Dendritic cell treated with granulocyte-macrophage colony-stimulating factor and Interleukin-4, amounts not matched to agents 40 ng/mL and 50 ng/mL, for 4 days (primary cell): ENCODE results near the gene MINK1.
"Not testable (repeated sequence)": the region's sequence is repeated elsewhere in the genome, so short reads cannot be mapped to it uniquely, and the experiment has no call there.

ENCODE experiments used
- H3K27ac Mint-ChIP-seq: one replicate; pipeline ENCODE4 v1.8.0; 2022; ENCODE audit warnings: mild to moderate bottlenecking, mixed read lengths
- H3K27me3 Mint-ChIP-seq: one replicate; pipeline ENCODE4 v1.8.0; 2022; ENCODE audit warnings: mild to moderate bottlenecking, mixed read lengths
- H3K36me3 Mint-ChIP-seq: one replicate; pipeline ENCODE4 v1.8.0; 2022; ENCODE audit warnings: low read depth, mixed read lengths
- H3K4me1 Mint-ChIP-seq: one replicate; pipeline ENCODE4 v1.8.0; 2022; ENCODE audit warnings: low read depth, mixed read lengths
- H3K4me3 Mint-ChIP-seq: one replicate; pipeline ENCODE4 v1.8.0; 2022; ENCODE audit warnings: mild to moderate bottlenecking, moderate library complexity, mixed read lengths
- H3K9me3 Mint-ChIP-seq: one replicate; pipeline ENCODE4 v1.8.0; 2022; ENCODE audit warnings: mixed read lengths
- intact Hi-C: fragments of 100-400 bp; cut with micrococcal nuclease; formaldehyde crosslinking; loops from one replicate; pipeline ENCODE4 v1.15.0; 2022

MINK1 gene

GRCh38 chr17:4823373-4824089 lies 9.6 kb upstream of the MINK1 start:
- no peak overlapping the region for H3K4me3 Mint-ChIP-seq

GRCh38 chr17:4827399-4827798 lies 5.7 kb upstream of the MINK1 start:
- Mint-ChIP-seq H3K36me3 (peaks cover 14% of the 10 kb centered on the region), H3K4me3 (no peak overlapping the region), H3K27me3 (peaks cover 16% of the 10 kb centered on the region), H3K4me1 (no peaks in the 10 kb centered on the region), H3K9me3 (no peaks in the 10 kb centered on the region), H3K27ac (no peak overlapping the region)
- intact Hi-C loops, result no loop called here

More at GRCh38 chr17:4823373-4824089, 9.6 kb upstream of the MINK1 start:
- Mint-ChIP-seq H3K4me1 (no peaks in the 10 kb centered on the region), H3K36me3 (peaks cover 51% of the 10 kb centered on the region), H3K9me3 (no peaks in the 10 kb centered on the region), H3K27me3 (peaks cover 13% of the 10 kb centered on the region), H3K27ac (no peak overlapping the region)
- intact Hi-C loops, result no loop called here

GRCh38 chr17:4832829-4833177 lies 337 bp upstream of the MINK1 start:
- Mint-ChIP-seq H3K4me1 (peaks cover 39% of the 10 kb centered on the region), H3K27ac (peak overlapping the region; percentile 87), H3K4me3 (peak overlapping the region; percentile 88), H3K36me3 (peaks cover 29% of the 10 kb centered on the region)
- not testable (repeated sequence) for H3K27me3 Mint-ChIP-seq, H3K9me3 Mint-ChIP-seq
- intact Hi-C loops, result loop anchor here (5.0 kb wide), 1 partner anchor 44 kb away; no protein-coding TSS in a partner anchor

- Mint-ChIP-seq H3K4me3 (peak overlapping the region; percentile 88), H3K27me3 (peaks cover 3% of the 10 kb centered on the region), H3K36me3 (peaks cover 42% of the 10 kb centered on the region), H3K27ac (peak overlapping the region; percentile 78), H3K4me1 (peaks cover 48% of the 10 kb centered on the region), H3K9me3 (no peaks in the 10 kb centered on the region)
- intact Hi-C loops, result loop anchor here (5.0 kb wide), 1 partner anchor 43 kb away; no protein-coding TSS in a partner anchor
Measured at GRCh38 chr17:4833941-4834680, 971 bp downstream of the MINK1 start.

- Mint-ChIP-seq H3K27me3 (no peaks in the 10 kb centered on the region), H3K4me1 (peaks cover 53% of the 10 kb centered on the region), H3K27ac (no peak overlapping the region), H3K9me3 (no peaks in the 10 kb centered on the region), H3K36me3 (peaks cover 47% of the 10 kb centered on the region), H3K4me3 (peak overlapping the region; percentile 88)
- intact Hi-C loops, result loop anchor here (5.0 kb wide), 1 partner anchor 43 kb away; no protein-coding TSS in a partner anchor
Measured at GRCh38 chr17:4834681-4835020, 1.5 kb downstream of the MINK1 start.

GRCh38 chr17:4836221-4836620 lies 3.1 kb downstream of the MINK1 start:
- Mint-ChIP-seq H3K27ac (no peak overlapping the region), H3K27me3 (no peaks in the 10 kb centered on the region), H3K4me1 (peaks cover 69% of the 10 kb centered on the region), H3K36me3 (peaks cover 62% of the 10 kb centered on the region), H3K4me3 (no peak overlapping the region), H3K9me3 (no peaks in the 10 kb centered on the region)
- intact Hi-C loops, result no loop called here

GRCh38 chr17:4837471-4838308 lies 4.5 kb downstream of the MINK1 start:
- Mint-ChIP-seq H3K27ac (peak overlapping the region; percentile 31), H3K9me3 (no peaks in the 10 kb centered on the region), H3K4me3 (no peak overlapping the region), H3K27me3 (no peaks in the 10 kb centered on the region), H3K4me1 (peaks cover 83% of the 10 kb centered on the region), H3K36me3 (peaks cover 66% of the 10 kb centered on the region)
- intact Hi-C loops, result no loop called here

GRCh38 chr17:4838309-4838785 lies 5.2 kb downstream of the MINK1 start:
- Mint-ChIP-seq H3K9me3 (no peaks in the 10 kb centered on the region), H3K27ac (peak overlapping the region; percentile 31), H3K27me3 (no peaks in the 10 kb centered on the region), H3K4me1 (peaks cover 85% of the 10 kb centered on the region), H3K4me3 (no peak overlapping the region), H3K36me3 (peaks cover 61% of the 10 kb centered on the region)
- intact Hi-C loops, result no loop called here

GRCh38 chr17:4839221-4839620 lies 6.1 kb downstream of the MINK1 start:
- Mint-ChIP-seq H3K4me3 (no peak overlapping the region), H3K9me3 (no peaks in the 10 kb centered on the region), H3K36me3 (peaks cover 54% of the 10 kb centered on the region), H3K27ac (peak overlapping the region; percentile 96), H3K4me1 (peaks cover 88% of the 10 kb centered on the region), H3K27me3 (no peaks in the 10 kb centered on the region)
- intact Hi-C loops, result no loop called here

- Mint-ChIP-seq H3K27ac (peak overlapping the region; percentile 96), H3K4me1 (peaks cover 88% of the 10 kb centered on the region), H3K27me3 (no peaks in the 10 kb centered on the region), H3K9me3 (no peaks in the 10 kb centered on the region), H3K4me3 (no peak overlapping the region), H3K36me3 (peaks cover 45% of the 10 kb centered on the region)
- intact Hi-C loops, result no loop called here
Measured at GRCh38 chr17:4839965-4840892, 7.1 kb downstream of the MINK1 start.

- H3K4me3 Mint-ChIP-seq, result no peak overlapping the region
- peak overlapping the region; percentile 96 for H3K27ac Mint-ChIP-seq
- H3K4me1 Mint-ChIP-seq, result peaks cover 88% of the 10 kb centered on the region
- intact Hi-C loops, result no loop called here
- H3K9me3 Mint-ChIP-seq, result no peaks in the 10 kb centered on the region
- H3K36me3 Mint-ChIP-seq, result peaks cover 45% of the 10 kb centered on the region
- H3K27me3 Mint-ChIP-seq, result no peaks in the 10 kb centered on the region
Measured at GRCh38 chr17:4840893-4841242, 7.7 kb downstream of the MINK1 start.

- Mint-ChIP-seq H3K9me3 (no peaks in the 10 kb centered on the region), H3K27ac (peak overlapping the region; percentile 96), H3K4me1 (peaks cover 95% of the 10 kb centered on the region), H3K27me3 (no peaks in the 10 kb centered on the region), H3K4me3 (no peak overlapping the region), H3K36me3 (peaks cover 49% of the 10 kb centered on the region)
- intact Hi-C loops, result no loop called here
Measured at GRCh38 chr17:4842376-4842775, 9.2 kb downstream of the MINK1 start.

GRCh38 chr17:4843321-4844000 lies 10.3 kb downstream of the MINK1 start:
- Mint-ChIP-seq H3K27ac (peak overlapping the region; percentile 96), H3K4me1 (peaks cover 94% of the 10 kb centered on the region), H3K27me3 (no peaks in the 10 kb centered on the region), H3K36me3 (peaks cover 39% of the 10 kb centered on the region), H3K4me3 (peak overlapping the region; percentile 30), H3K9me3 (no peaks in the 10 kb centered on the region)
- intact Hi-C loops, result no loop called here
